ENCODE measurements around the gene CMIP.

The CMIP gene

DNA sequence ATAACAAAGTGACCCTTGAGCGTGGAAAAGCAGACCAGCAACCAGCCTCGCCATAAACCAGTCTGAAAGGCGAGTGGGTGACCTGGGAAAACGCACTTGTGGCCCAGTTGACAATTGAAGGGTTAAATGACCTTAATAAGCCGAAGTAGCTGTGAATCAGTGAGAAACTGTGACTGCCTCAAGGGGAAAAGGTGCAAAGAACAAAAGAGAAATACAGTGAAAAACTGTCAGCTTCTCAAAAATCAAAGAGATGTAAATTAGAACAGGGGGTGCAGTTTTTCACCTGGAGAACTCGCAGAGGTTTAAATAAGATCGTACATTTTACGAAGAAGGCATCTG is 124.1 kb downstream of the CMIP start:
- H3K4me1 ChIP-seq (ENCODE audit: control insufficient read depth, insufficient read depth, low read length) = peaks cover 13% of the 10 kb centered on the region; the same call in 1 of the 2 replicates
- no peaks in the 10 kb centered on the region for H3K36me3 ChIP-seq (ENCODE audit: control insufficient read depth, insufficient read depth, low read length)
- H3K27me3 ChIP-seq (ENCODE audit: control insufficient read depth, insufficient read depth, low read length) = no peaks in the 10 kb centered on the region
- H3K4me3 ChIP-seq (ENCODE audit: low read depth, low read length) = no peak overlapping the region
- H3K27ac ChIP-seq (ENCODE audit: low read depth, low read length) = no peak overlapping the region
- H3K9me3 ChIP-seq (ENCODE audit: control insufficient read depth, insufficient read depth, low read length) = no peaks in the 10 kb centered on the region
- H3K9ac ChIP-seq (ENCODE audit: low read depth, low read length) = no peak overlapping the region

DNA sequence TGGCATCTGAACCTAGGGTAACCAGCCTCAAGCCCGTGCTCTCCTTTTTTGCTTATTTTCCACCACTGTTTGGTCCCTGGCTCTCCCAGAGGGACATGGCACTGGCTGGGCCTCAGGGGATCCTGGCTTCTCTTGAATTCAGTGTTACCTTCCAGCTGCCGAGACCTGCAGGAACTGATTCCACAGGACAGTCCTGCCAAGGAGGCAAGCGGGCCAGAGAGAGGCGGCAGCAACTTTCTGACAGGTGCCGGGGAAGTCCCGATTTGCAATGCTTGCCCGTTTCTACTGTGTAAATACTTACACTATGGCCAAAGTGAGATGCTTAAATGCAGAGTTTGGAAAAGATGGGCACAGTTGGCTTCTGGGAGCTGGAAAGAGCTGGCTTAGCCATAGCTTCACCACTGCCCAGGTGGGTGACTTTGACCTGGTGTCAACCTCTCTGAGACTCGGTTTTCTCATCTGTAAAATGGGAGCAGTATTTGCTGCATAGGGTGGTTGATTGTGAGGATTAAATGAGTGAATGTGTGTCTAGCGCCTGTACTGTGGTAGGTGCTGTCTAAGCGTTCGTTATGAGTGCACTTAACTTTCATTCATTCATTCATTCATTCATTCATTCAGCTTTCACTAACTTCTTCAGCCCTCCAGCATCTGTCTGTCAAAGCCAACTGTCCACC is 124.9 kb downstream of the CMIP start:
- Histone ChIP-seq H3K27ac (ENCODE audit: low read depth, low read length) (no peak overlapping the region), H3K4me1 (ENCODE audit: control insufficient read depth, insufficient read depth, low read length) (peaks cover 13% of the 10 kb centered on the region; the same call in 1 of the 2 replicates), H3K27me3 (ENCODE audit: control insufficient read depth, insufficient read depth, low read length) (no peaks in the 10 kb centered on the region), H3K9ac (ENCODE audit: low read depth, low read length) (no peak overlapping the region), H3K36me3 (ENCODE audit: control insufficient read depth, insufficient read depth, low read length) (no peaks in the 10 kb centered on the region), H3K9me3 (ENCODE audit: control insufficient read depth, insufficient read depth, low read length) (no peaks in the 10 kb centered on the region), H3K4me3 (ENCODE audit: low read depth, low read length) (no peak overlapping the region)

DNA sequence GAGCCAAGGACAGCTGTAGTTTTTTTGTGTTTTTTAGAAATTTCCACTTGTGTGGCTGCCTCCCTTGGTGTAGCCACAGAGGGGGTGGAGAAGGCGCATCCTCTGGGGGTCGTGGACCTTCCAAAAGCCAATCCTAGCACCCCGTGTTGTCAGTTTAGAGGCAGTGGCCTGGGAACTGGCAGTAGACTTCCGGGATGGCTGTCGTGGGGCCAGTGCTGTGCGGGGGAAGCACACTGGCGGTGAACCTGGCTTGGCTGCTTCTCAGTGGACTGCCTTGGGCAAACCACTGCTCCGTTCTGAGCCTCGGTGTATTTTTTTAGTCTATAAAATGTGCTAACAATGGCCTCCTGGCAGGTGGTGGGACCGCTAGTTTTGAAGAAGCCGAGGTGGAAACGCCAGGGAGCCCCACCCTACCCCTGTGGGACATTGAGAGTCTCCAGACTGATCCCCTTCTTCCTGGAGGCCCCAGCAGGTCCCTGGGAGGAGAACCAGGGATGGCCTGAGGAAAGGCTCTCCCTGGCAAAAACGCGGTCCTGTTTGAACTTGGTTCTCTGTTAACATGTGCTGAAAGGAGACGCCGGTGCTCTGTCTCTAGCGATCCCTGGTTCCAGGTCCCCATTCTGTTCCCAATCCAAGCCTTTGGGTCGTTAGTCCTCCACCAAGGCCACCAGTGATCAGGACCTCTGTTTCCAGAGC is 125.7 kb downstream of the CMIP start:
- no peak overlapping the region for H3K27ac ChIP-seq (ENCODE audit: low read depth, low read length)
- no peaks in the 10 kb centered on the region for H3K9me3 ChIP-seq (ENCODE audit: control insufficient read depth, insufficient read depth, low read length)
- H3K27me3 ChIP-seq (ENCODE audit: control insufficient read depth, insufficient read depth, low read length) = no peaks in the 10 kb centered on the region
- H3K4me1 ChIP-seq (ENCODE audit: control insufficient read depth, insufficient read depth, low read length) = peaks cover 13% of the 10 kb centered on the region; the same call in 1 of the 2 replicates
- H3K36me3 ChIP-seq (ENCODE audit: control insufficient read depth, insufficient read depth, low read length) = no peaks in the 10 kb centered on the region
- no peak overlapping the region for H3K9ac ChIP-seq (ENCODE audit: low read depth, low read length)
- H3K4me3 ChIP-seq (ENCODE audit: low read depth, low read length) = no peak overlapping the region

DNA sequence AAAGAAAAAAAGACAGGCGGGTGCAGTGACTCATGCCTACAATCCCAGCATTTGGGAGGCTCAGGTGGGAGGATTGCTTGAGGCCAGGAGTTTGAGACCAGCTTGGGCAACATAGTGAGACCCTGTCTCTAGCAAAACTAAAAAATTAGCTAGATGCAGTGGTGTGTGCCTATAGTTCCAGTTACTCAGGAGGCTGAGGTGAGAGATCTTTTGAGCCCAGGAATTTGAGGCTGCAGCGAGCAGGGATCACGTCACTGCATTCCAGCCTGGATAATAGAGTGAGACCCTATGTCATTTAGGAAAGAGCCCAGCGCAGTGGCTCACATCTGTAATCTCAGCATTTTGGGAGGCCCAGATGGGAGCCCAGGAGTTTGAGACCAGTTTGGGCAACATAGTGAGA is 126.6 kb downstream of the CMIP start:
- no peaks in the 10 kb centered on the region for H3K36me3 ChIP-seq (ENCODE audit: control insufficient read depth, insufficient read depth, low read length)

DNA sequence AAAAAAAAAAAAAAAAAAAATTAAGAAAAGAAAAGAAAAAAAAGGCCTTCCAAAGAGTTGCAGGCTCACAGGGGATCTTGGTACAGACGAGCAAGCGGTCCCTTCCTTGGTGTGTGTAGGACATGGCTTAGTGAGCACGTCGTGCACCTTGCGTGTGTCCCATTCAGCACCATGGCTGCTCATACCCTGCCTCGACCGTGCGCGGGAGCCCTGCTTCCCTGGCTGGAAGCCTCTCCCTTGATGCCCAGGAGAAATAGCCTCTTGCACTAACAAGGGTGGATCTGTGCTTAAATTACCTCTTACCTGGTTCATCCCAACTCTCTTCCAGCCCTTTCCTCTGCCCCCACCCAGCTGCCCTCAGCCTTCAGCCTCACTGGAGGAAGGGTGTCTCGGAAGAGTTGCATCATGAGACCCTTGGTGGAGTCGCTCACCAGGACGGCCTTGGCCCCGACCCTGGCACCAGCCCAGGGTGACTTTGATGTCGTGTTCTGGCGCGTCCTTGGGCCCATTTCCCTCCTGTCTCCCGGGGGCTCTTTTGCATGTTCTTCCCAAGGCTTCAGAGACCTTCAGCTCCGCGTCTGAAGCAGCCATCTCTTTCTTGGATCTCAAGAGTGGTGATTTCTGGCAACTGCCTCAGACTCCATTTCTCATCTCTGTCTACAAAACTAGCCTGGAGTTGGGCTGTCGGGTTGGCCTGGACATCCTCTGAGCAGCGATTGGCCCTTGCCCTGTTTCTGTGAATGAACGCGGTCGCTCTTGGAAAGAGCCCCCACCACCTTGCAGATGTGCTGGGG is 127.2 kb downstream of the CMIP start:
- H3K27me3 ChIP-seq (ENCODE audit: control insufficient read depth, insufficient read depth, low read length) = no peaks in the 10 kb centered on the region
- peaks cover 13% of the 10 kb centered on the region; the same call in 1 of the 2 replicates for H3K4me1 ChIP-seq (ENCODE audit: control insufficient read depth, insufficient read depth, low read length)
- H3K36me3 ChIP-seq (ENCODE audit: control insufficient read depth, insufficient read depth, low read length) = no peaks in the 10 kb centered on the region
- no peaks in the 10 kb centered on the region for H3K9me3 ChIP-seq (ENCODE audit: control insufficient read depth, insufficient read depth, low read length)
- H3K4me3 ChIP-seq (ENCODE audit: low read depth, low read length) = no peak overlapping the region
- no peak overlapping the region for H3K9ac ChIP-seq (ENCODE audit: low read depth, low read length)
- H3K27ac ChIP-seq (ENCODE audit: low read depth, low read length) = no peak overlapping the region

More for the DNA sequence above, 126.6 kb downstream of the CMIP start:
- no peak overlapping the region for H3K9ac ChIP-seq (ENCODE audit: low read depth, low read length)
- H3K27ac ChIP-seq (ENCODE audit: low read depth, low read length) = no peak overlapping the region
- no peak overlapping the region for H3K4me3 ChIP-seq (ENCODE audit: low read depth, low read length)
- H3K9me3 ChIP-seq (ENCODE audit: control insufficient read depth, insufficient read depth, low read length) = no peaks in the 10 kb centered on the region
- H3K27me3 ChIP-seq (ENCODE audit: control insufficient read depth, insufficient read depth, low read length) = no peaks in the 10 kb centered on the region
- H3K4me1 ChIP-seq (ENCODE audit: control insufficient read depth, insufficient read depth, low read length) = peaks cover 13% of the 10 kb centered on the region; the same call in 1 of the 2 replicates

DNA sequence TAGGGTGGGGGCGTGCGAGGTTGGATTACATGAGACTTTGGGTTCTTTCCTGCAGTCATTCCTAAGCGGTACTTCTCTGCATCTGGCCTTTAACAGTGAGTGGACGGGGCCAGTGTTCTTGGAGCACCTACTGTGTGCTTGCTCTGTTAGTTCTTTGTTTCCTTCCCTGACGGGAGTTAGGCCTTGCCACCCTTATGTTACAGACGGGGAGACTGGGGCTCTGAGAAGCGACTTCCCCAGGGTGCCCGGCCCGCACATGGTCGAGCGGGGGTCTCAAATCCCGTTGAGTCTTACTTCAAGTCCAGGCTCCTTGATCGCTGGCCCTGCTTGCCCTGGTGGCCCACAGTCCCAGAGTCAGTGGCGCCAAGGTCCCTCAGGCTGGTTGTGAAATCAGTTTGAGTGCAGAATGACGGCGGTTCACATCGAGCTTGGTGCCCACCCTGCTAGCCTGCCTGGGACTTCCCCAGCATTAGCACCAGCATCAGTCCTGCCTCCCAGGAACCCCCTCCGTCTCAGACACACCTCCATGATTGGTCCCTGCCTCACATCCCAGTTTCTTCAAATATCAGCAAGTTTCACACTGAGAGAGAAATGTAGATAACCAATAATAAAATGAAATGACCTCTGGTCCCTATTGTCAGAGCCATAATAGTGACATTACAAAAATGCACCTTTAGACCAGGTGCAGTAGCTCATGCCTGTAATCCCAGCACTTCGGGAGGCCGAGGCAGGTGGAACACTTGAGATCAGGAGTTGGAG is 128.0 kb downstream of the CMIP start:
- Histone ChIP-seq H3K36me3 (ENCODE audit: control insufficient read depth, insufficient read depth, low read length) (no peaks in the 10 kb centered on the region), H3K27ac (ENCODE audit: low read depth, low read length) (no peak overlapping the region), H3K4me3 (ENCODE audit: low read depth, low read length) (no peak overlapping the region), H3K4me1 (ENCODE audit: control insufficient read depth, insufficient read depth, low read length) (peaks cover 13% of the 10 kb centered on the region; the same call in 1 of the 2 replicates), H3K27me3 (ENCODE audit: control insufficient read depth, insufficient read depth, low read length) (no peaks in the 10 kb centered on the region), H3K9me3 (ENCODE audit: control insufficient read depth, insufficient read depth, low read length) (no peaks in the 10 kb centered on the region), H3K9ac (ENCODE audit: low read depth, low read length) (no peak overlapping the region)

DNA sequence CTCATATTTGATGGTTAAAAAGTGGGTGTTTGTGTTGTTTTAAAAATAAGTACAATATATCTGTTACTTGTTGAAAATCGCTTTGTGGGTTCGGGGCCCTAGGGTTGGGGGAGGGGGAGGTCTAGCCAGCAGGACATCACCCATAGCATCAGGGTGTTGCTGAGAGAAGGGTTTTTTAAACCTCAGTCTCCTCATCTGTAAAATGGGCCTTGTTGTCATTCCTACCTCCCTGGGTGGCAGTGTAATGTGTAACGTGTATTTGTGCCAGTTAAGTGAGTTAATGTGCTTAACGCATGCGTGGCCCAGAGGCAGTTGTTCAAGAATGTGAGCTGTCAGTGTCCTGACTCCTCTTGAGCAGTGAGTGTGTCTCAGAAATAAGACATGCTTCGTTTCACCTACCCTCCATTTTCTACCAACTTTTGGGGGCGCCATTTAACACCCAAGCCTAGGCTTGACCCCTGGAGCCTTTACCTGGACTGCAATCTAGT is 129.0 kb downstream of the CMIP start:
- Histone ChIP-seq H3K27ac (ENCODE audit: low read depth, low read length) (no peak overlapping the region), H3K36me3 (ENCODE audit: control insufficient read depth, insufficient read depth, low read length) (no peaks in the 10 kb centered on the region), H3K27me3 (ENCODE audit: control insufficient read depth, insufficient read depth, low read length) (no peaks in the 10 kb centered on the region), H3K9me3 (ENCODE audit: control insufficient read depth, insufficient read depth, low read length) (no peaks in the 10 kb centered on the region), H3K4me1 (ENCODE audit: control insufficient read depth, insufficient read depth, low read length) (peaks cover 6% of the 10 kb centered on the region; the same call in 1 of the 2 replicates), H3K4me3 (ENCODE audit: low read depth, low read length) (no peak overlapping the region), H3K9ac (ENCODE audit: low read depth, low read length) (no peak overlapping the region)

DNA sequence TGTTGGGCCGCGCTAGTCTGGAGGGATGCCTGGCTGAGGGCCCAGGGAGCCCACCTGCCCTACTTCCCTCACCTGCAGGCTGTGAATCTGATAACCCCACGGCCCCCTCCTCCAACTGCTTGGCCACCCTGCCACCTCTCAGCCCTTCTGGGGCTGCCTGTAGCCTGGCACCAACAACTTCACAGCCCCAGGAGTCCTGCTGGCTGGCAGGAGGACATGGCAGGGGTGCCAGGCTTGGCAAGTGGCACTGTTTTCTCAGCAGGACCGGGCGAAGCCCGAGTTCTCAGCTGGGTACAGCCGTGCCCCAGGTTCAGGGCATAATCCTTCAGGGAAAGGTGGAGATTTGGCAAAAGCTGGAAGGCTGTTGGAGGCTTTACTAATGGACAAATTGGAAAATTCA is 129.6 kb downstream of the CMIP start:
- no peaks in the 10 kb centered on the region for H3K27me3 ChIP-seq (ENCODE audit: control insufficient read depth, insufficient read depth, low read length)
- H3K9me3 ChIP-seq (ENCODE audit: control insufficient read depth, insufficient read depth, low read length) = no peaks in the 10 kb centered on the region
- H3K27ac ChIP-seq (ENCODE audit: low read depth, low read length) = no peak overlapping the region
- H3K9ac ChIP-seq (ENCODE audit: low read depth, low read length) = no peak overlapping the region
- no peaks in the 10 kb centered on the region for H3K36me3 ChIP-seq (ENCODE audit: control insufficient read depth, insufficient read depth, low read length)
- H3K4me3 ChIP-seq (ENCODE audit: low read depth, low read length) = no peak overlapping the region
- peaks cover 6% of the 10 kb centered on the region; the same call in 1 of the 2 replicates for H3K4me1 ChIP-seq (ENCODE audit: control insufficient read depth, insufficient read depth, low read length)

DNA sequence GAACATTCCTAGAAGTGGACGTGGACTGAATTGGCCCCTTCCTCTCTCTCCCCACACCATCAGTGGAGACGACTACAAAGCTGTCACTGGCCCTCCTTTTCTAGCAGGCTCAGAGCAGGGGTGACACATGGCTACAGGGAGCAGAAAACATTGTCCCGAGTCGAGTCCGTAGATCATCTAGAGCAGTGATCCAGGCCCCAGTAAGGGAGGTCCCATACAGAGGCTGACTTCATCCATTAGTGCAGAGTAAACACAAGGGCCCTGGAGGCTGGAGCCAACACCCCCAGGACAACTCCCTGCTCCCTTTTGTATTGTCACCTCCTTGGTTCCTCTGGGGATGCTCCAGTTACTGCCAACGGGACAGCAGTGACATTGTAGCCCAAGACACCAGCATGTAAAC is 130.7 kb downstream of the CMIP start:
- no peak overlapping the region for H3K27ac ChIP-seq (ENCODE audit: low read depth, low read length)
- H3K9ac ChIP-seq (ENCODE audit: low read depth, low read length) = no peak overlapping the region

DNA sequence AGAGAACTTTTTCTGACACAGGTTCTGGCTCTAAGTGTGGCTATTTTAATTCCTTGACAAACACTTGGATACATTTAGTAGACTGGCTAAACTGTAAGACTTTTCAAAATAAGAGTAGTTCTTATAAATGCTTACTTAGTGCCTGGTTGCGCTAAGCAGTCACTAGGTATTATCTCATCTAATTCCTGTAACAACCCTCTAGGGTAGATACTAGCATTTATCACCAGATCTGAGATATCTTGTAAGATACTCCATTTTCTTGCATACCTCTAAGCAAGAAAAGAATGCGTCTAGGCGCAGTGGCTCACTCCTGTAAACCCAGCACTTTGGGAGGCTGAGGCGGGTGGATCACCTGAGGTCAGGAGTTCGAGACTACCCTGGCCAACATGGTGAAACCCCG is 131.2 kb downstream of the CMIP start:
- H3K27me3 ChIP-seq (ENCODE audit: control insufficient read depth, insufficient read depth, low read length) = no peaks in the 10 kb centered on the region
- H3K27ac ChIP-seq (ENCODE audit: low read depth, low read length) = no peak overlapping the region
- no peak overlapping the region for H3K4me3 ChIP-seq (ENCODE audit: low read depth, low read length)
- no peak overlapping the region for H3K9ac ChIP-seq (ENCODE audit: low read depth, low read length)
- H3K4me1 ChIP-seq (ENCODE audit: control insufficient read depth, insufficient read depth, low read length) = no peaks in the 10 kb centered on the region
- no peaks in the 10 kb centered on the region for H3K36me3 ChIP-seq (ENCODE audit: control insufficient read depth, insufficient read depth, low read length)
- no peaks in the 10 kb centered on the region for H3K9me3 ChIP-seq (ENCODE audit: control insufficient read depth, insufficient read depth, low read length)

More for the DNA sequence above, 130.7 kb downstream of the CMIP start:
- Histone ChIP-seq H3K27me3 (ENCODE audit: control insufficient read depth, insufficient read depth, low read length) (no peaks in the 10 kb centered on the region), H3K36me3 (ENCODE audit: control insufficient read depth, insufficient read depth, low read length) (no peaks in the 10 kb centered on the region), H3K4me3 (ENCODE audit: low read depth, low read length) (no peak overlapping the region), H3K4me1 (ENCODE audit: control insufficient read depth, insufficient read depth, low read length) (0 out of 2 replicates have a peak, but pooled peaks cover under 1% of the 10 kb centered on the region), H3K9me3 (ENCODE audit: control insufficient read depth, insufficient read depth, low read length) (no peaks in the 10 kb centered on the region)

All from HUES48 (cell line).